Thyroid gland (tissue), 4 donors: ENCODE results near the gene CDHR4.

Experiments used
- POLR2A ChIP-seq, 2 donors: fragments of 450-650 bp; IDR thresholded peaks; one replicate each; pipeline ENCODE4 v1.6.1; 2017; ENCODE audit warnings: antibody characterized with exemption in 2 of 2, mild to moderate bottlenecking in 2 of 2, moderate library complexity in 1 of 2
- TF ChIP-seq, protein P1 (sequence below), 6 experiments: fragments of 200-600 bp in 3 of 6; fragments of 450-650 bp in 3 of 6; sonication (generic) in 3 of 6; IDR thresholded peaks; one replicate each; pipeline ENCODE4 v1.5.1; 2016 to 2019; ENCODE audit warnings: antibody characterized with exemption in 6 of 6, mild to moderate bottlenecking in 2 of 6, inconsistent platforms in 1 of 6, moderate library complexity in 1 of 6

DNA sequence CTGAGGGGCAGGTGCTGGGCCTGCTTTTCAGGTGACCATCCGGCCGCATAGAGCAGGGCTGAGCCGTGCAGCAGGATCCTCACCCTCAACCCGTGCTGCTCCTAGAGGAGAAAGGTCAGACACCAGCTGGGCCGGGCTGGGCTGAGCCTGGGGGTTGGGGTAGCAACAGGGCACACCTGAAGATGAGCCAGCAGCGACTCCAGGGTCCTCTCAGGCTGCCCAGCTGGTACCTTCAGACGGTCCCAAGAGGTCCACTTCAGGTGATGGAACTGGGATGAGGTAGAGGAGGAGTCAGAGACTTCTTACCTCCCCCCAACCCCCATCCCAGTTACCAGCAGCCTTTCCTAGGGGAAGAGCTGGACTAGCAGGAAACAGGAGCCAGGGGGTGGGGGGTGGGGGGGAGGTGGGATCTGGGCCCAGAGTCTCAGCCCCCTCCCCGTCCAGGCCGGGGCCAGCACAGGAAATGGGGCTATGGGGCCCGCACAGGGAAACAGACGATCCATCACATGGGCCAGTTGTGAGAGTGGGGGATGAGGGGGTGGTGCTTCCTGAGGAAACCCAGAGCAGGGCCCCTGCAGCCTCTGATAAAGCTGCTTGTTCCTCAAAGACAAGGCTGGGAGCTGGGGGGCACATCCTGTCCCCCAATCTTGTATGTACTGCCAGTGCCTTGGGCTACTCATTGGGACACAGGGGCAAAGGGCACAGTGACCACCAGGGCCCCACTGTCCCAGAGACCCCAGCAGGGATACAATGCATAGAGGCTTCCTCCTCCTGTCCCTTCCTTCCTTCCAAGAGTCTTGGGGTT lies 6.4 kb upstream of the CDHR4 start:
- TF ChIP-seq, protein P1, sequence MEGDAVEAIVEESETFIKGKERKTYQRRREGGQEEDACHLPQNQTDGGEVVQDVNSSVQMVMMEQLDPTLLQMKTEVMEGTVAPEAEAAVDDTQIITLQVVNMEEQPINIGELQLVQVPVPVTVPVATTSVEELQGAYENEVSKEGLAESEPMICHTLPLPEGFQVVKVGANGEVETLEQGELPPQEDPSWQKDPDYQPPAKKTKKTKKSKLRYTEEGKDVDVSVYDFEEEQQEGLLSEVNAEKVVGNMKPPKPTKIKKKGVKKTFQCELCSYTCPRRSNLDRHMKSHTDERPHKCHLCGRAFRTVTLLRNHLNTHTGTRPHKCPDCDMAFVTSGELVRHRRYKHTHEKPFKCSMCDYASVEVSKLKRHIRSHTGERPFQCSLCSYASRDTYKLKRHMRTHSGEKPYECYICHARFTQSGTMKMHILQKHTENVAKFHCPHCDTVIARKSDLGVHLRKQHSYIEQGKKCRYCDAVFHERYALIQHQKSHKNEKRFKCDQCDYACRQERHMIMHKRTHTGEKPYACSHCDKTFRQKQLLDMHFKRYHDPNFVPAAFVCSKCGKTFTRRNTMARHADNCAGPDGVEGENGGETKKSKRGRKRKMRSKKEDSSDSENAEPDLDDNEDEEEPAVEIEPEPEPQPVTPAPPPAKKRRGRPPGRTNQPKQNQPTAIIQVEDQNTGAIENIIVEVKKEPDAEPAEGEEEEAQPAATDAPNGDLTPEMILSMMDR (IDR thresholded peaks at IDR 0.05), result no peak
- no peak for TF ChIP-seq POLR2A (IDR thresholded peaks at IDR 0.05)
